Central memory CD8-positive, alpha-beta T cell (primary cell): ENCODE data around the gene SGMS2.

Experiments
- ATAC-seq: fragments of 150-1000 bp; cut with Tn5 transposase; replicated peaks from 2 replicates; pipeline ENCODE4 v1.10.0; 2022; ENCODE audit warnings: mild to moderate bottlenecking, moderate FRiP score, moderate number of reproducible peaks; ENCODE audit not compliant: poor library complexity, severe bottlenecking; ENCODE audit errors: extremely low read depth
- DNase-seq, 2 donors: peaks; one replicate each; pipeline ENCODE4 v3.0.0; 2021; ENCODE audit warnings: low spot score in 2 of 2
- H3K27ac Mint-ChIP-seq: one replicate; pipeline ENCODE4 v1.8.0; 2022; ENCODE audit warnings: low read depth, mild to moderate bottlenecking, moderate library complexity, mixed read lengths
- H3K27me3 Mint-ChIP-seq: one replicate; pipeline ENCODE4 v1.8.0; 2022; ENCODE audit warnings: mixed read lengths
- H3K36me3 Mint-ChIP-seq: one replicate; pipeline ENCODE4 v1.8.0; 2022; ENCODE audit warnings: mild to moderate bottlenecking, moderate library complexity, mixed read lengths; ENCODE audit not compliant: insufficient read depth
- H3K4me1 Mint-ChIP-seq: one replicate; pipeline ENCODE4 v1.8.0; 2022; ENCODE audit warnings: mixed read lengths
- H3K4me3 Mint-ChIP-seq: one replicate; pipeline ENCODE4 v1.8.0; 2022; ENCODE audit warnings: mild to moderate bottlenecking, moderate library complexity, mixed read lengths
- H3K9me3 Mint-ChIP-seq: one replicate; pipeline ENCODE4 v1.8.0; 2022; ENCODE audit warnings: mixed read lengths

Gene SGMS2

GRCh38 chr4:107835406-107835805 lies 10.7 kb downstream of the SGMS2 start:
- DNase-seq = no peak
- H3K36me3 Mint-ChIP-seq = no peaks in the 10 kb centered on the region

GRCh38 chr4:107837317-107837716 lies 12.6 kb downstream of the SGMS2 start:
- H3K9me3 Mint-ChIP-seq = peaks cover 5% of the 10 kb centered on the region
- no peak for DNase-seq
- H3K4me3 Mint-ChIP-seq = no peak overlapping the region
- no peak overlapping the region for H3K27ac Mint-ChIP-seq
- peaks cover 20% of the 10 kb centered on the region for H3K27me3 Mint-ChIP-seq
- ATAC-seq = no peak
- H3K36me3 Mint-ChIP-seq = no peaks in the 10 kb centered on the region
- H3K4me1 Mint-ChIP-seq = no peaks in the 10 kb centered on the region

More at GRCh38 chr4:107835406-107835805, 10.7 kb downstream of the SGMS2 start:
- Mint-ChIP-seq H3K4me3 (no peak overlapping the region), H3K9me3 (no peaks in the 10 kb centered on the region), H3K27ac (no peak overlapping the region), H3K4me1 (no peaks in the 10 kb centered on the region), H3K27me3 (peaks cover 15% of the 10 kb centered on the region)
- ATAC-seq = no peak

- no peak overlapping the region for H3K4me3 Mint-ChIP-seq
- H3K27me3 Mint-ChIP-seq = peaks cover 27% of the 10 kb centered on the region
- H3K4me1 Mint-ChIP-seq = no peaks in the 10 kb centered on the region
- H3K36me3 Mint-ChIP-seq = no peaks in the 10 kb centered on the region
- H3K27ac Mint-ChIP-seq = no peak overlapping the region
- H3K9me3 Mint-ChIP-seq = peaks cover 5% of the 10 kb centered on the region
- ATAC-seq (no peak), DNase-seq (no peak)
Observed at GRCh38 chr4:107837776-107838618, 13.3 kb downstream of the SGMS2 start.

- Mint-ChIP-seq H3K36me3 (no peaks in the 10 kb centered on the region), H3K4me3 (no peak overlapping the region), H3K27ac (no peak overlapping the region), H3K27me3 (peaks cover 37% of the 10 kb centered on the region), H3K9me3 (peaks cover 5% of the 10 kb centered on the region), H3K4me1 (no peaks in the 10 kb centered on the region)
- DNase-seq (no peak), ATAC-seq (no peak)
Observed at GRCh38 chr4:107838861-107839565, 14.3 kb downstream of the SGMS2 start.

- H3K9me3 Mint-ChIP-seq = peaks cover 5% of the 10 kb centered on the region
- H3K4me1 Mint-ChIP-seq = no peaks in the 10 kb centered on the region
- ATAC-seq (no peak), DNase-seq (no peak)
- no peak overlapping the region for H3K4me3 Mint-ChIP-seq
- H3K36me3 Mint-ChIP-seq = no peaks in the 10 kb centered on the region
- peaks cover 45% of the 10 kb centered on the region for H3K27me3 Mint-ChIP-seq
- H3K27ac Mint-ChIP-seq = no peak overlapping the region
Observed at GRCh38 chr4:107843391-107843790, 18.7 kb downstream of the SGMS2 start.

- Mint-ChIP-seq H3K36me3 (no peaks in the 10 kb centered on the region), H3K4me1 (no peaks in the 10 kb centered on the region), H3K4me3 (no peak overlapping the region), H3K27me3 (peaks cover 48% of the 10 kb centered on the region), H3K27ac (no peak overlapping the region), H3K9me3 (peaks cover 5% of the 10 kb centered on the region)
- DNase-seq = no peak
- ATAC-seq = no peak
Observed at GRCh38 chr4:107845681-107846080, 20.9 kb downstream of the SGMS2 start.

- DNase-seq (no peak), ATAC-seq (no peak)
- no peaks in the 10 kb centered on the region for H3K4me1 Mint-ChIP-seq
- no peak overlapping the region for H3K4me3 Mint-ChIP-seq
- no peak overlapping the region for H3K27ac Mint-ChIP-seq
- peaks cover 27% of the 10 kb centered on the region for H3K27me3 Mint-ChIP-seq
- no peaks in the 10 kb centered on the region for H3K36me3 Mint-ChIP-seq
- H3K9me3 Mint-ChIP-seq = no peaks in the 10 kb centered on the region
Observed at GRCh38 chr4:107850438-107850837, 25.7 kb downstream of the SGMS2 start.

- H3K27me3 Mint-ChIP-seq = peaks cover 55% of the 10 kb centered on the region
- H3K4me3 Mint-ChIP-seq = no peak overlapping the region
- no peaks in the 10 kb centered on the region for H3K9me3 Mint-ChIP-seq
- no peak for DNase-seq
- no peaks in the 10 kb centered on the region for H3K36me3 Mint-ChIP-seq
- H3K4me1 Mint-ChIP-seq = no peaks in the 10 kb centered on the region
- ATAC-seq = no peak
- no peak overlapping the region for H3K27ac Mint-ChIP-seq
Observed at GRCh38 chr4:107853444-107854355, 29.0 kb downstream of the SGMS2 start.

- Mint-ChIP-seq H3K4me1 (no peaks in the 10 kb centered on the region), H3K27me3 (peaks cover 61% of the 10 kb centered on the region), H3K4me3 (no peak overlapping the region), H3K9me3 (no peaks in the 10 kb centered on the region), H3K27ac (no peak overlapping the region), H3K36me3 (no peaks in the 10 kb centered on the region)
- ATAC-seq (no peak), DNase-seq (no peak)
Observed at GRCh38 chr4:107854356-107855022, 29.8 kb downstream of the SGMS2 start.

GRCh38 chr4:107855723-107856122 lies 31.0 kb downstream of the SGMS2 start:
- Mint-ChIP-seq H3K36me3 (no peaks in the 10 kb centered on the region), H3K9me3 (no peaks in the 10 kb centered on the region), H3K27ac (no peak overlapping the region), H3K4me3 (no peak overlapping the region), H3K4me1 (no peaks in the 10 kb centered on the region), H3K27me3 (peaks cover 59% of the 10 kb centered on the region)
- DNase-seq (no peak), ATAC-seq (no peak)

GRCh38 chr4:107856901-107857300 lies 32.2 kb downstream of the SGMS2 start:
- DNase-seq (no peak), ATAC-seq (no peak)
- H3K9me3 Mint-ChIP-seq = no peaks in the 10 kb centered on the region
- peaks cover 55% of the 10 kb centered on the region for H3K27me3 Mint-ChIP-seq
- H3K36me3 Mint-ChIP-seq = no peaks in the 10 kb centered on the region
- H3K4me1 Mint-ChIP-seq = no peaks in the 10 kb centered on the region
- H3K27ac Mint-ChIP-seq = no peak overlapping the region
- H3K4me3 Mint-ChIP-seq = no peak overlapping the region

- H3K27me3 Mint-ChIP-seq = peaks cover 64% of the 10 kb centered on the region
Observed at GRCh38 chr4:107857741-107858140, 33.0 kb downstream of the SGMS2 start.

More at GRCh38 chr4:107857741-107858140, 33.0 kb downstream of the SGMS2 start:
- ATAC-seq (no peak), DNase-seq (no peak)
- Mint-ChIP-seq H3K9me3 (no peaks in the 10 kb centered on the region), H3K4me3 (no peak overlapping the region), H3K27ac (no peak overlapping the region), H3K36me3 (no peaks in the 10 kb centered on the region), H3K4me1 (no peaks in the 10 kb centered on the region)
